ENCODE measurements around the gene CLEC4A.

DNA sequence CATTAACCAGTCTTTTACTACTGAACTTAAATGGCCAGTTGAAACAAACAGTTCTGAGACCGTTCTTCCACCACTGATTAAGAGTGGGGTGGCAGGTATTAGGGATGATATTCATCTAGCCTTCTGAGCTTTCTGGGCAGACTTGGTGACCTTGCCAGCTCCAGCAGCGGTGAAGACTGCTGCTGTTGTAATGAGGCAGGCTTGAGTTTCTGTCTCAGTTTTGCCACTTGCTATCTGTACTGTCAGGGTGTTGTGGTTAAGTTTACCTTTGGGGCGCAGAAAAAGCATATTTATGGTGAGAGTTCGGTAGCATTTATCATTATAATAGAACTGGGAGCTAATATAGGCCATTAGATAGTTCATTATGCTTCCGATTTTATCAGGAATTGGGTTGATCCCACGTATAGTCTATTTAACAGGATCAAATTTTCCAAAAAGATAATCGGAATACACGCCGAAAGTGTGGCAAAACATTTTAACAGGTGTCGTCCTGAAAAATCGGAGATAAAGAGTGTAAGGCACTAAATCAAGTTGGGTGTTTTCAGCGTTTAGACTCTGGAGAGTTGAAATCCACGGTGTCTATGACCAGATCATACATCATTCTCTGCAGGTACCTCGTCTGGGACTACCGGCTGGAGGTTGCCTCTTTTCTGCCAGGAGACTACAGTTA, 42.0 kb upstream of the CLEC4A start:
- no peak for TF ChIP-seq POLR2A (IDR thresholded peaks at IDR 0.05)
- TF ChIP-seq, protein P1, sequence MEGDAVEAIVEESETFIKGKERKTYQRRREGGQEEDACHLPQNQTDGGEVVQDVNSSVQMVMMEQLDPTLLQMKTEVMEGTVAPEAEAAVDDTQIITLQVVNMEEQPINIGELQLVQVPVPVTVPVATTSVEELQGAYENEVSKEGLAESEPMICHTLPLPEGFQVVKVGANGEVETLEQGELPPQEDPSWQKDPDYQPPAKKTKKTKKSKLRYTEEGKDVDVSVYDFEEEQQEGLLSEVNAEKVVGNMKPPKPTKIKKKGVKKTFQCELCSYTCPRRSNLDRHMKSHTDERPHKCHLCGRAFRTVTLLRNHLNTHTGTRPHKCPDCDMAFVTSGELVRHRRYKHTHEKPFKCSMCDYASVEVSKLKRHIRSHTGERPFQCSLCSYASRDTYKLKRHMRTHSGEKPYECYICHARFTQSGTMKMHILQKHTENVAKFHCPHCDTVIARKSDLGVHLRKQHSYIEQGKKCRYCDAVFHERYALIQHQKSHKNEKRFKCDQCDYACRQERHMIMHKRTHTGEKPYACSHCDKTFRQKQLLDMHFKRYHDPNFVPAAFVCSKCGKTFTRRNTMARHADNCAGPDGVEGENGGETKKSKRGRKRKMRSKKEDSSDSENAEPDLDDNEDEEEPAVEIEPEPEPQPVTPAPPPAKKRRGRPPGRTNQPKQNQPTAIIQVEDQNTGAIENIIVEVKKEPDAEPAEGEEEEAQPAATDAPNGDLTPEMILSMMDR (IDR thresholded peaks at IDR 0.05), result peak in 1 of 7 experiments; percentile 1

Data from body of pancreas (tissue), 4 donors.